Loucy (cell line): ENCODE results near the gene ABCA9.

Source experiments
- H2AFZ ChIP-seq: fragments of 200-600 bp; sonication (generic); 2 replicates; pipeline ENCODE4 v1.6.0; 2016; ENCODE audit warnings: antibody characterized with exemption, mild to moderate bottlenecking, low read length, moderate library complexity
- H3F3A ChIP-seq: fragments of 200-600 bp; 2 replicates; pipeline ENCODE4 v1.6.0; 2016; ENCODE audit warnings: antibody characterized with exemption, low read depth, mild to moderate bottlenecking
- H3K27me3 ChIP-seq: fragments of 200-600 bp; sonication (generic); 2 replicates; pipeline ENCODE4 v1.6.1; 2014; ENCODE audit warnings: low read length, mild to moderate bottlenecking; ENCODE audit not compliant: insufficient read depth, poor library complexity, severe bottlenecking
- H3K36me3 ChIP-seq: fragments of 200-600 bp; sonication (generic); 2 replicates; pipeline ENCODE4 v1.6.1; 2016; ENCODE audit warnings: low read length; ENCODE audit not compliant: insufficient read depth
- H3K4me1 ChIP-seq: fragments of 200-600 bp; sonication (generic); 2 replicates; pipeline ENCODE4 v1.5.1; 2014; ENCODE audit warnings: low read length, mild to moderate bottlenecking; ENCODE audit not compliant: insufficient read depth, poor library complexity, severe bottlenecking
- H3K4me2 ChIP-seq: fragments of 200-600 bp; sonication (generic); 2 replicates; pipeline ENCODE4 v1.6.0; 2014; ENCODE audit warnings: antibody characterized with exemption, low read length, low read depth, mild to moderate bottlenecking; ENCODE audit not compliant: poor library complexity, severe bottlenecking
- H3K4me3 ChIP-seq: fragments of 200-600 bp; sonication (generic); 2 replicates; pipeline ENCODE4 v1.5.1; 2014; ENCODE audit warnings: low read length, mild to moderate bottlenecking, mixed read lengths; ENCODE audit not compliant: poor library complexity, severe bottlenecking
- H3K79me2 ChIP-seq: fragments of 200-600 bp; sonication (generic); 2 replicates; pipeline ENCODE4 v1.6.1; 2014; ENCODE audit warnings: low read length; ENCODE audit not compliant: insufficient read depth
- H3K9ac ChIP-seq: fragments of 200-600 bp; sonication (generic); 2 replicates; pipeline ENCODE4 v1.6.0; 2014; ENCODE audit warnings: mild to moderate bottlenecking, low read depth, low read length, moderate library complexity; ENCODE audit not compliant: poor library complexity, severe bottlenecking
- H3K9me2 ChIP-seq: fragments of 200-600 bp; sonication (generic); replicated peaks from 2 replicates; pipeline ENCODE4 v1.6.1; 2016; ENCODE audit warnings: low read depth, low read length, mixed read lengths
- H3K9me3 ChIP-seq: fragments of 200-600 bp; sonication (generic); 2 replicates; pipeline ENCODE4 v1.6.1; 2014; ENCODE audit warnings: mild to moderate bottlenecking, antibody characterized with exemption, low read length, low read depth; ENCODE audit not compliant: insufficient read depth
- H4K20me1 ChIP-seq: fragments of 200-600 bp; sonication (generic); 2 replicates; pipeline ENCODE4 v1.6.0; 2014; ENCODE audit warnings: antibody characterized with exemption, low read length, mild to moderate bottlenecking; ENCODE audit not compliant: insufficient read depth, poor library complexity, severe bottlenecking
- EZH2phosphoT487 ChIP-seq: fragments of 200-600 bp; IDR thresholded peaks from 2 replicates; pipeline ENCODE4 v1.6.1; 2018; ENCODE audit warnings: antibody characterized with exemption, mild to moderate bottlenecking, moderate library complexity, borderline replicate concordance
- TF ChIP-seq, protein P1 (sequence below): fragments of 200-600 bp; sonication (generic); conservative IDR thresholded peaks from 2 replicates; pipeline ENCODE4 v1.5.1; 2014; ENCODE audit warnings: mild to moderate bottlenecking, antibody characterized with exemption, low read length

Gene ABCA9

DNA sequence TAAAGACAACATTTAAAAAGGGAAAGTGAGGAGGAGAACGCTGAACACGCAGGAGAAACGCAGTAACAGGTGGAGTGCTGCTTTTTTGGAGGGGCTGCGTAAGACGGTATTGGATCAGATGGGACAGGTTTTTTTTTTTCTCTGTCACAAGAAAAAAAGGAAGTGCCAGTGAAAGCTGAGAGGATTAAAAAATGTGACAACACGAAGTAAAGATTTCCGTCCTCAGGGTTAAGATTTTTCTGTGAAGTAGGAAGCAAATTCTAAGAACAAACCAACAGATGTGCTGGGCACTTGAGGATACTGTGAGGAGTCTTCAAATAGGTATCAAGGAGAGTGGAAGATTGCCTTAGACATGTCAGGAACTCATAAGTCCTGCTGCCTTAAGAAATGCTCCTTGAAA is 5.8 kb upstream of the ABCA9 start:
- Histone ChIP-seq H3K4me1 (no peaks in the 10 kb centered on the region), H4K20me1 (no peaks in the 10 kb centered on the region), H3K9me2 (no peaks in the 10 kb centered on the region), H3K4me3 (no peak overlapping the region), H3F3A (no peaks in the 10 kb centered on the region), H3K9ac (no peak overlapping the region), H2AFZ (no peak overlapping the region), H3K9me3 (no peaks in the 10 kb centered on the region), H3K27me3 (no peaks in the 10 kb centered on the region), H3K79me2 (no peaks in the 10 kb centered on the region), H3K36me3 (no peaks in the 10 kb centered on the region), H3K4me2 (no peak overlapping the region)
- TF ChIP-seq EZH2phosphoT487: no peak
- TF ChIP-seq, protein P1, sequence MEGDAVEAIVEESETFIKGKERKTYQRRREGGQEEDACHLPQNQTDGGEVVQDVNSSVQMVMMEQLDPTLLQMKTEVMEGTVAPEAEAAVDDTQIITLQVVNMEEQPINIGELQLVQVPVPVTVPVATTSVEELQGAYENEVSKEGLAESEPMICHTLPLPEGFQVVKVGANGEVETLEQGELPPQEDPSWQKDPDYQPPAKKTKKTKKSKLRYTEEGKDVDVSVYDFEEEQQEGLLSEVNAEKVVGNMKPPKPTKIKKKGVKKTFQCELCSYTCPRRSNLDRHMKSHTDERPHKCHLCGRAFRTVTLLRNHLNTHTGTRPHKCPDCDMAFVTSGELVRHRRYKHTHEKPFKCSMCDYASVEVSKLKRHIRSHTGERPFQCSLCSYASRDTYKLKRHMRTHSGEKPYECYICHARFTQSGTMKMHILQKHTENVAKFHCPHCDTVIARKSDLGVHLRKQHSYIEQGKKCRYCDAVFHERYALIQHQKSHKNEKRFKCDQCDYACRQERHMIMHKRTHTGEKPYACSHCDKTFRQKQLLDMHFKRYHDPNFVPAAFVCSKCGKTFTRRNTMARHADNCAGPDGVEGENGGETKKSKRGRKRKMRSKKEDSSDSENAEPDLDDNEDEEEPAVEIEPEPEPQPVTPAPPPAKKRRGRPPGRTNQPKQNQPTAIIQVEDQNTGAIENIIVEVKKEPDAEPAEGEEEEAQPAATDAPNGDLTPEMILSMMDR: no peak

DNA sequence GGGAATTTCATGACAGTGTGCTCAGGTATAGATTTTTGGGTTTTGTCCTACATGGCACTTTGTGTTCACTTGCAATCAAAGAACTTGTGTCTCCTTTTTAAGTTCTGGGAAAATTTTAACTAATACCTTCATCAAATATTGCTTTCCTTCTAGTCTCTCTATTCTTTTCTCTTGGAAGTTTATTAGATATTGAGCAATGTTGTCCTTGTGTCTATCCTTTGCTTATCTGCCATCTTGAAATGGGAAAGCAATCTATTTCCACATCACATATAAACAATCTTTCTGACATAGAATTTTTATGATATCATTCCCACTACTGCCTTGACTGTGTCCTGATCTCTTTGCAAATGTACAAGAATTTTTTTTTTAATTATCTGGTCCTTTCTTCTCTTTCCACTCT is 4.4 kb upstream of the ABCA9 start:
- Histone ChIP-seq H3K4me2 (no peak overlapping the region), H3K9me3 (no peaks in the 10 kb centered on the region), H2AFZ (no peak overlapping the region), H4K20me1 (no peaks in the 10 kb centered on the region), H3K27me3 (no peaks in the 10 kb centered on the region), H3F3A (no peaks in the 10 kb centered on the region), H3K4me1 (no peaks in the 10 kb centered on the region), H3K9me2 (no peaks in the 10 kb centered on the region), H3K36me3 (no peaks in the 10 kb centered on the region), H3K9ac (no peak overlapping the region), H3K79me2 (no peaks in the 10 kb centered on the region), H3K4me3 (no peak overlapping the region)
- no peak for TF ChIP-seq EZH2phosphoT487
- TF ChIP-seq, protein P1: no peak

DNA sequence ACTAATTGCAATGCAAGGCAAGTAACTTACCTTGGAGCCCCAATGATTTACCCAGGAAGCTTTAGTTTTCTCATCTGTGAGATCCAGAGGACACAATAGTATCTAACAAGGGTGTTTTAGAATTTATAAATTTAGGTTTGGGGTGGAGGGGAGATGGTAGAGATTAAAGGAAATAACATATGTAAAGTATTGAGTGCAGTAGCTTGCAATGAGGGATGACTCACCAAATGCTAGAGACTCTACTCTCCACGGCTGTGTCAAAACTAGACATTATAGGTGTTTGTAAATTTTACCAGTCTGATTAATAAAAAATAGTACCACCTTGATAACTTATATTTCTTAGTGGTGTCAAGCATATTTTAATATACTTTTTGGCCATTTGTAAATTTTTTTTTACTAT is 3.7 kb upstream of the ABCA9 start:
- no peaks in the 10 kb centered on the region for H3K27me3 ChIP-seq
- H3K9me2 ChIP-seq: no peaks in the 10 kb centered on the region
- H3K9me3 ChIP-seq: no peaks in the 10 kb centered on the region
- H3K9ac ChIP-seq: no peak overlapping the region
- no peaks in the 10 kb centered on the region for H4K20me1 ChIP-seq
- no peaks in the 10 kb centered on the region for H3F3A ChIP-seq
- no peaks in the 10 kb centered on the region for H3K36me3 ChIP-seq
- TF ChIP-seq, protein P1: no peak
- no peak for TF ChIP-seq EZH2phosphoT487
- H3K4me3 ChIP-seq: no peak overlapping the region
- H3K4me1 ChIP-seq: no peaks in the 10 kb centered on the region
- H3K4me2 ChIP-seq: no peak overlapping the region
- H2AFZ ChIP-seq: no peak overlapping the region
- H3K79me2 ChIP-seq: no peaks in the 10 kb centered on the region
